Spleen (tissue), 11 donors: ENCODE results near the gene ATP2B2. TPM values are rescaled to one million over a fixed set of nuclear protein-coding genes. Genes with fewer than 3 reads are reported as not detected.

ENCODE experiments used
- DNase-seq: peaks from one replicate; pipeline ENCODE4 v3.0.0-alpha.2; 2020
- H3K27ac ChIP-seq, 8 donors: fragments of 200-600 bp; sonication (generic) in 7 of 8; 1 replicate in 4 of 8; 2 replicates in 4 of 8; pipeline versions ENCODE4 v1.5.0 to v1.8.0; 2016 to 2021; ENCODE audit warnings: inconsistent platforms in 4 of 8, mild to moderate bottlenecking in 4 of 8, moderate library complexity in 1 of 8
- H3K27me3 ChIP-seq, 7 donors: fragments of 200-600 bp; sonication (generic) in 6 of 7; replicated peaks in 1 of 7; 1 replicate in 4 of 7; 2 replicates in 3 of 7; pipeline versions ENCODE4 v1.5.0 to v1.8.0; 2016 to 2021; ENCODE audit warnings: inconsistent platforms in 3 of 7, mild to moderate bottlenecking in 1 of 7
- H3K36me3 ChIP-seq, 6 donors: fragments of 200-600 bp; sonication (generic) in 5 of 6; 1 replicate in 4 of 6; 2 replicates in 2 of 6; pipeline versions ENCODE4 v1.5.0 to v1.8.0; 2016 to 2021; ENCODE audit warnings: inconsistent platforms in 2 of 6
- H3K4me1 ChIP-seq, 6 donors: fragments of 200-600 bp; sonication (generic) in 5 of 6; 1 replicate in 3 of 6; 2 replicates in 3 of 6; pipeline versions ENCODE4 v1.5.0 to v1.8.0; 2016 to 2021; ENCODE audit warnings: inconsistent platforms in 3 of 6
- H3K4me3 ChIP-seq, 8 donors: fragments of 200-600 bp; sonication (generic) in 7 of 8; 1 replicate in 4 of 8; 2 replicates in 4 of 8; pipeline versions ENCODE4 v1.5.0 to v1.8.0; 2016 to 2021; ENCODE audit warnings: inconsistent platforms in 4 of 8, mild to moderate bottlenecking in 4 of 8, moderate library complexity in 2 of 8
- H3K9me3 ChIP-seq, 8 donors: fragments of 200-600 bp; sonication (generic) in 7 of 8; 1 replicate in 4 of 8; 2 replicates in 4 of 8; pipeline versions ENCODE4 v1.5.0 to v1.8.0; 2016 to 2021; ENCODE audit warnings: inconsistent platforms in 4 of 8
- POLR2A ChIP-seq, 3 donors: fragments of 450-650 bp; IDR thresholded peaks; one replicate each; pipeline ENCODE4 v1.5.1; 2017; ENCODE audit warnings: antibody characterized with exemption in 3 of 3, mild to moderate bottlenecking in 1 of 3
- POLR2AphosphoS5 ChIP-seq, 3 donors: sonication (generic); formaldehyde crosslinking; IDR thresholded peaks; one replicate each; pipeline ENCODE4 v1.5.1; 2017; ENCODE audit warnings: antibody characterized with exemption in 3 of 3
- WGBS, 5 donors: extraction: QIAGEN DNeasy Blood & Tissue Kit in 3 of 5; methylation state at CpG; one replicate each; pipeline versions ENCODE4 v1.1.5 to v1.1.7; 2013 to 2018; 5-methylcytosine and 5-hydroxymethylcytosine counted together
- intact Hi-C: fragments of 100-400 bp; cut with DNase I; formaldehyde crosslinking; loops from one replicate; pipeline ENCODE4 v1.15.0; 2023; ENCODE audit warnings: low total_unique reads
- polyA plus RNA-seq, 3 donors: library from polyadenylated mRNA; stranded (reverse); fragments of 200-250 nt; gene quantifications; one replicate each; pipeline ENCODE4 v1.2.1, GENCODE V29; 2013
- total RNA-seq, 7 donors: library from RNA; depleted of rRNA in 3 of 7; stranded (reverse); fragments of >200 nt in 3 of 7; fragmentation: NEBNext Ultra II Directional in 4 of 7; extraction: Animal tissue kit (Norgen Biotek cat#: 25700) in 4 of 7; gene quantifications; one replicate each; pipeline versions ENCODE4 v1.1.0 to v1.2.1, GENCODE V29; 2016 to 2021
- TF ChIP-seq, protein P1 (sequence below), 11 experiments: fragments of 200-600 bp in 7 of 11; fragments of 450-650 bp in 4 of 11; sonication (generic) in 4 of 11; IDR thresholded peaks in 8 of 11; conservative IDR thresholded peaks in 3 of 11; 1 replicate in 7 of 11; 2 replicates in 4 of 11; pipeline versions ENCODE4 v1.4.0 to v1.8.0; 2016 to 2021; ENCODE audit warnings: antibody characterized with exemption in 11 of 11, inconsistent platforms in 4 of 11, mild to moderate bottlenecking in 1 of 11
- donor health status: healthy with polysubstance abuse.
- donor health status: DM: no; HTN: no; CAD: no; lungs with moderate emphysema.
- donor health status: DM: no; HTN: no; CAD: no.
- donor health status: Bipolar disorder and iron deficiency.
- donor health status: healthy.
- donor health status: DM: no; HTN: no; CAD: no.
- donor health status: DM: yes; HTN: yes; CAD: no.

ATP2B2 gene
- total and polyA plus RNA-seq, 10 donors = 0.02 to 1.5 (median 0.24) TPM; not detected in 2

DNA sequence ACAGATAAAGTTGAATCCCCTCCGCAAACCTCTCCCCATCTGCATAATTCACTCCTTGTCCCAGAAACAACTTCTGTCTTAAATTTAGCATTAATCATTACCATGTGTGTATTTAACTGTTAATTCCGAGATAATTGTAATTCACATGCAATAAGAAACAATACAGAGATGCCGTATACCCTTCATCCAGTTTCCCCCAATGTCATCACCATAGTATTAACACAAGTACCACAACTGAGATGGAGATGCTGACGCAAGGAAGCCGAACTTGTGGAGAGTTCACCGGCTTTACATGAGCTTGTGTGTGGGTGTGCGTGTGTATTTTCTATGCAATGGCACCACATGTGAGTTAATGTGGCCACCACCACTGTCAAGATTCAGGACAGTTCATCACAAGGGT, 144.9 kb downstream of the ATP2B2 start:
- no peak for TF ChIP-seq POLR2AphosphoS5 (IDR thresholded peaks at IDR 0.05)
- TF ChIP-seq POLR2A (IDR thresholded peaks at IDR 0.05) = no peak
- TF ChIP-seq, protein P1, sequence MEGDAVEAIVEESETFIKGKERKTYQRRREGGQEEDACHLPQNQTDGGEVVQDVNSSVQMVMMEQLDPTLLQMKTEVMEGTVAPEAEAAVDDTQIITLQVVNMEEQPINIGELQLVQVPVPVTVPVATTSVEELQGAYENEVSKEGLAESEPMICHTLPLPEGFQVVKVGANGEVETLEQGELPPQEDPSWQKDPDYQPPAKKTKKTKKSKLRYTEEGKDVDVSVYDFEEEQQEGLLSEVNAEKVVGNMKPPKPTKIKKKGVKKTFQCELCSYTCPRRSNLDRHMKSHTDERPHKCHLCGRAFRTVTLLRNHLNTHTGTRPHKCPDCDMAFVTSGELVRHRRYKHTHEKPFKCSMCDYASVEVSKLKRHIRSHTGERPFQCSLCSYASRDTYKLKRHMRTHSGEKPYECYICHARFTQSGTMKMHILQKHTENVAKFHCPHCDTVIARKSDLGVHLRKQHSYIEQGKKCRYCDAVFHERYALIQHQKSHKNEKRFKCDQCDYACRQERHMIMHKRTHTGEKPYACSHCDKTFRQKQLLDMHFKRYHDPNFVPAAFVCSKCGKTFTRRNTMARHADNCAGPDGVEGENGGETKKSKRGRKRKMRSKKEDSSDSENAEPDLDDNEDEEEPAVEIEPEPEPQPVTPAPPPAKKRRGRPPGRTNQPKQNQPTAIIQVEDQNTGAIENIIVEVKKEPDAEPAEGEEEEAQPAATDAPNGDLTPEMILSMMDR (IDR thresholded peaks at IDR 0.05 in 8 of 11, conservative IDR thresholded peaks at IDR 0.05 in 3 of 11) = no peak
- WGBS, 5 donors = 93 to 97% (median 95%) methylated on average over 7 of the region's 7 CpGs
- Histone ChIP-seq H3K36me3 (no peaks in the 10 kb centered on the region), H3K27me3 (peaks cover 0 to 14% (median 0%) of the 10 kb centered on the region in 7 donors), H3K4me1 (peaks cover 0 to 9% (median 0%) of the 10 kb centered on the region in 6 donors), H3K27ac (no peak overlapping the region), H3K4me3 (no peak overlapping the region), H3K9me3 (no peaks in the 10 kb centered on the region)
- intact Hi-C loops = no loop called here
- no peak for DNase-seq

DNA sequence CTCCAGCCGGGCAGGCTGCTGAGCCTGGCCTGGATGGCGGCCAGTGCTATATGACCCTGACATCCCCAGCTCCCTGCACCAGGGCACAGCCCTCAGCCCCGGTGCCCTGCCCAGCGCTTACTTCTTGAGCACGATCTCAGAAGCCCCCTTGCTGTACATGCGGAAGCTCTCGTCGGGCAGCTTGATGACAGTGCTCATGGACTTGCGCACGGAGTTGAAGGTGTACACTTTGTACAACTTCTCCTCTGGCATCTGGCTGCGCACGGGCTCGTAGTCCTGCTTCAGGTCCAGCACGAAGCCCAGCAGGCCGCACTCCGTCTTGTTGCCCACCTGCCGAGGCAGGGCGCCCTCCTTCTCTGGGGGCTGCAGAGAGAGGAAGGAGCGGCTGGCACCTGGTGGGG, 145.6 kb downstream of the ATP2B2 start:
- no peak overlapping the region for H3K4me3 ChIP-seq
- H3K36me3 ChIP-seq = no peaks in the 10 kb centered on the region
- no peaks in the 10 kb centered on the region for H3K9me3 ChIP-seq
- no peak for TF ChIP-seq POLR2A (IDR thresholded peaks at IDR 0.05)
- TF ChIP-seq, protein P1 (IDR thresholded peaks at IDR 0.05 in 8 of 11, conservative IDR thresholded peaks at IDR 0.05 in 3 of 11) = no peak
- TF ChIP-seq POLR2AphosphoS5 (IDR thresholded peaks at IDR 0.05) = no peak
- H3K27ac ChIP-seq = no peak overlapping the region
- intact Hi-C loops = no loop called here
- DNase-seq = peak; percentile 64
- peaks cover 0 to 14% (median 0%) of the 10 kb centered on the region in 7 donors for H3K27me3 ChIP-seq
- peaks cover 0 to 9% (median 0%) of the 10 kb centered on the region in 6 donors for H3K4me1 ChIP-seq
- 88 to 93% (median 92%) methylated on average over 8 to 19 of the region's 19 CpGs for WGBS, 5 donors

DNA sequence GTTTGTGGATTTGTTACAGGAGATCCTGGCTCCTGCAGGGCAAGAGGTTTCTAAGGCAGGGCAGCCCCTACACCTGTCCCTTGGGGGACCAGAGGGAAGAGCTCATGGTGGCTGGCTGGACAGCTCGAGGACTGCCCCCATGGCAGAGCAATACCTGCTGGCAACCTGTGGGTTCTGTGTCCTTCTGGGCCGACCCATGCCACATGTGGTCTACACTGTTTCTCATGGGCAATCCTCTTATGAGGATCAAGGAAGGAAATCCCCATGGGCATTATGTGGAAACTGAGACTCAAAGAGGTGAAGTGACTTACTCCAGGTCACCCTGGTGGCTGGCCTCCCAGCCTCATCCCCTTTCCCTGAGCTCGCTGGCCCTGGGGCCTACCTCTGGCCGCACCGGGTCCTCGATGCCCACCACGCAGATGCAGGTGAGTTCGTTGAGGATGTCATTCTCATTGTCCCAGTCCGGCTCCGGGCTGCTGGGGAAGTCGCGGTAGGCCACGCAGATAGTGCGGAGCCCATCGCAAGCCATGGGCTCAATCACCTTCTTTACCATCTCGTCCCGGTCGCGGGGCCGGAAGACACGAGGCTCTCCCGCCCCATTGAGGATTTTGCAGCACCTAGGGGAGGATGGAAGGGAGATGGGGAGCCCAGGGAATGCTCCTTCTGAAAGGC, 146.9 kb downstream of the ATP2B2 start:
- peak; percentile 63 for DNase-seq
- Histone ChIP-seq H3K9me3 (no peaks in the 10 kb centered on the region), H3K27me3 (peaks cover 0 to 14% (median 0%) of the 10 kb centered on the region in 7 donors), H3K36me3 (no peaks in the 10 kb centered on the region), H3K4me3 (no peak overlapping the region), H3K4me1 (peaks cover 0 to 19% (median 7%) of the 10 kb centered on the region in 6 donors), H3K27ac (no peak overlapping the region)
- intact Hi-C loops = no loop called here
- 92 to 98% (median 94%) methylated on average over 20 to 22 of the region's 22 CpGs for WGBS, 5 donors
- TF ChIP-seq POLR2AphosphoS5 (IDR thresholded peaks at IDR 0.05) = no peak
- no peak for TF ChIP-seq POLR2A (IDR thresholded peaks at IDR 0.05)
- TF ChIP-seq, protein P1 (IDR thresholded peaks at IDR 0.05 in 8 of 11, conservative IDR thresholded peaks at IDR 0.05 in 3 of 11) = no peak

DNA sequence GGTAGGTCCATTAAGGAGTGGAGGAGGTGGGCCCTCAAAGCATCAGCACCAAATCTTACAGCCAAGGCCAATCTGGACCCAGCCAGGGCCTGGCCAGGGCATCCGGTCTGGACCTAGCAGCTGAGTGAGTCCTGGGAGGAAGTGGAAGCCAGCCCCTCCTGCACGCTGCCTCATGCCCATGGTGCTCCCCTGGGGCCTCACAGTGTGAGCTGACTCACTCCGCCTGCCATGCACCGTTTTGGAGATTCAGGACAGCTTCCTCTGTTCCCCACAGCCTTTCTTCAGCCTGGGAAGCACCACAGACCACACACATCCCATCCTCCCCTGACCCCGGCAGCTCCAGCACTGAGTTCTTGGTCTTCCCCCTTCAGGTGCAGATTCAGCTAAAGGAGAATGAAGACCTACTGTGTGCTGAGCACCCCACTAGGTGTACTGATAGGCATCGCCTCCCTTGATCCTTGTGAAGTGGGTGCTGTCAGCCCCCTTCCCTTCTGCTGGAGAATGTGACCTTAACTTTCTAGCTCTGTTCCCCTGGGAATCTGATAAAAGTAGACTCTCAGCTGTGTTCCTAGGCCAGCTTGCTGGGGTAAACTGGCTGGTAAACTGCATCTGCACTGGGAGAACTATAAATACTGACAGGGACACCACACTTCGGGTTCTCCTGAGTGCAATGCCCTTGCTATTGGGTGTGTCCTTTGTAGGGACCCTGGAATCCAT, 147.6 kb downstream of the ATP2B2 start:
- H3K4me1 ChIP-seq = peaks cover 0 to 19% (median 7%) of the 10 kb centered on the region in 6 donors
- no peak overlapping the region for H3K4me3 ChIP-seq
- peak; percentile 73 for DNase-seq
- no peaks in the 10 kb centered on the region for H3K9me3 ChIP-seq
- no peaks in the 10 kb centered on the region for H3K36me3 ChIP-seq
- 25 to 55% (median 37%) methylated on average over 4 to 7 of the region's 7 CpGs for WGBS, 5 donors
- H3K27ac ChIP-seq = no peak overlapping the region
- TF ChIP-seq POLR2AphosphoS5 (IDR thresholded peaks at IDR 0.05) (no peak), POLR2A (IDR thresholded peaks at IDR 0.05) (no peak)
- TF ChIP-seq, protein P1 (IDR thresholded peaks at IDR 0.05 in 8 of 11, conservative IDR thresholded peaks at IDR 0.05 in 3 of 11) = no peak
- intact Hi-C loops = no loop called here
- peaks cover 0 to 14% (median 0%) of the 10 kb centered on the region in 7 donors for H3K27me3 ChIP-seq
